ELF-1 (cell line): ENCODE results near the gene EEF1AKMT2.
A peak's percentile ranks its signal among the peaks of the same experiment; 100 is the strongest.

Experiments
- DNase-seq: peaks from one replicate; pipeline ENCODE4 v3.0.0-alpha.2; 2016; ENCODE audit warnings: low read depth, low spot score

The EEF1AKMT2 gene

DNA sequence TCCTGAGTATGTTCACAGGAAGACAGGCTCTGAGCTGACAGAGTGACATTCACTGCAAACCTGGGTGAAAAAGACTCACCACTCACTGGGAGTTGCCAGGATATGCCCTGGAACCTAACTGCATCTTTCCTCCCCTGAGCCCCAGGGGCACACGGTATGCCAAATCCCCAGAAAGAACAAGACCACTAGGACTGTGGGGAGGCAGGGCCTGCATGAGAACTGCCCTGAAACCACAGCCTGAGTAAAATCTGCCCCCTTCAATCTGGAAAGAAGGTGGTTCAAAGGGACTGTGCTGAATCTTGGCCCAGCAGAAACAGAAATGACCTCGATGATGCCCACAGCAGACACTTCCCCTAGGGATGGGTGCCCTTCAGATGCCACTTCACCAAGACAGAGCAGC lies 54.0 kb downstream of the EEF1AKMT2 start:
- no peak for DNase-seq

DNA sequence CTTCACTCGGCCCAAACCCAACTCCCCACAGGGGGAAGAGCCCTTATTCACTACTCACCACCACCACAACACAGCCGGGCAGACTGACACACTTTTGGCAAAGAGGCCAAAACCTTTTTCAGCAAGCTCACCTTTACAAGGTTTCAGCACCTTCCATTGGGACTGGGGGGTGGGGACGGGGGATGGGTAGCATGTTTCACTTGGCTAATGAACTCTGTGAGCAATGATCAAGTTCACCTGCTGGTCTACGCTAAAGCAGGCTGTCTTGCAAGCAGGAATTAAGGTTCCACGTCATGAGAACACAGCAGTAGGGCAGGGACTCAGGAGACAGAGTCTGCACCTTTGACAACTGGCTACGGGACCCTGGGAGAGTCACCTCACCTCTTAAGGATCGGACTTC lies 54.5 kb downstream of the EEF1AKMT2 start:
- DNase-seq, result no peak

DNA sequence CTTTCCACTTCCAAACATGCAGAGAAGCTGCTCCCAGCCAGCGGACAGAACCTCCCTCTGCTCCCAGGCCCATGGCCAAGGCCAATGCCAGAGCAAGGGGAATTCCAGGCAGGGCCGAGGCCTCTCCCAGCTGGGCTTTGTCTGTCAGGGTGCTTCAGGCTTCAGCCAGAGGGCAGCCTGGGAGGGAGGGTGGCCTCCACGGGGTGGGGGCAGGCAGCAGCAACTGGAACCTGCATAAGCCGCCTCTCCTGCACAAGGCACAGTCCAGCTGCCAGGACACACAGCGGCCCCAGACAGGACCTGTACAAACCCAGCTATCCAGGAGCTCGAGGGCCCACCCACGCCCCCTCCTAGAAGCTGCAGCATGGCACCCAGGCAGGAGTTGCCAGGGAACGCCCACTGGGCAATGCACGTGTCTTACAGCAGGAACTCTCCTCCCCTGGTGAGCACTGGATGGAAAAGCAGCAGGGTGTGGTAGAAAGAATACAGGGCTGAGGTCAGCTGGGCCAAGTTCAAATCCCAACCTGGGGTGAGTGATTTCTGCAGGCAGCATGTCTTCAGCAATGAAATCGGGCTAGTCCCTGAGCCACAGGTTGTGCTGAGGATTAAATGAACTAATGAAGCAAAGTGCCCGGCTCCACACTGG lies 55.1 kb downstream of the EEF1AKMT2 start:
- DNase-seq, result no peak

DNA sequence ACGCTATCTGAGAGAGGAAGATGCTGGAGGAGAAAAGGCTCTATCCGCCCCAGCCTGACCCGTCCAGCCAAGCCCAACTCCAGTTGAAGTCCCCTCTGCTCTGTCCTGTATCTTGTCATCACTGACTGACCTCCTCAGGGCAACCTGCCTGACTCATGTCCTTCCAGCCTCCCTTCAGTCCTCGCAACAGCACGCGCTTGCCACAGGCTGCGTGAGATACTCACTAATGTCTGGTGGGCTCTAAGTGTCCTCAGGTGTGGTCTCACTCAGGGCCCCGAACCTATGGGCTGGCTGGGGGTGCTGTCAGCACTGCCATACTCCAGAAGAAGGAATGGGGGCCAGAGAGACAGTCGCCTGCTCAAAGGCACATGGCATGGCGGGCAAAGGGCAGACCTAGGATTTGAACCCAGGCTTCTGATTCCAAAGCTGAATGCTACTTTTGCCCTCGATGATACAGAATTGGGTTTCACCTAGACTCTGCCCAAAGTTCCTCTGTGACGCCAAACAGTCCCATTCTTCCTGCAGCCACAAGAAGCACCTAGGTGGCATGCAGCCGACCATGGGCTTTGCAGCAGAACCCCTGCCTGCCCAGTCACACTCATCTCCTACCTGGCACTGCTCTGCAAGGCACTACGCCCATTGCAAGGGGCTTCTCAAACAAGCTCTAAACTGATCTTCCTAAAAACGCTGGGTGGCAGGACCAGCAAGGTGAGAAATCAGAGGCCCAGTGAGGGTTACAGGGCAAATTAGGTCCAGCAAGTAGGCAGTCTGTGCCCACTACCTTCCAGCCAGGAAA lies 56.0 kb downstream of the EEF1AKMT2 start:
- no peak for DNase-seq

DNA sequence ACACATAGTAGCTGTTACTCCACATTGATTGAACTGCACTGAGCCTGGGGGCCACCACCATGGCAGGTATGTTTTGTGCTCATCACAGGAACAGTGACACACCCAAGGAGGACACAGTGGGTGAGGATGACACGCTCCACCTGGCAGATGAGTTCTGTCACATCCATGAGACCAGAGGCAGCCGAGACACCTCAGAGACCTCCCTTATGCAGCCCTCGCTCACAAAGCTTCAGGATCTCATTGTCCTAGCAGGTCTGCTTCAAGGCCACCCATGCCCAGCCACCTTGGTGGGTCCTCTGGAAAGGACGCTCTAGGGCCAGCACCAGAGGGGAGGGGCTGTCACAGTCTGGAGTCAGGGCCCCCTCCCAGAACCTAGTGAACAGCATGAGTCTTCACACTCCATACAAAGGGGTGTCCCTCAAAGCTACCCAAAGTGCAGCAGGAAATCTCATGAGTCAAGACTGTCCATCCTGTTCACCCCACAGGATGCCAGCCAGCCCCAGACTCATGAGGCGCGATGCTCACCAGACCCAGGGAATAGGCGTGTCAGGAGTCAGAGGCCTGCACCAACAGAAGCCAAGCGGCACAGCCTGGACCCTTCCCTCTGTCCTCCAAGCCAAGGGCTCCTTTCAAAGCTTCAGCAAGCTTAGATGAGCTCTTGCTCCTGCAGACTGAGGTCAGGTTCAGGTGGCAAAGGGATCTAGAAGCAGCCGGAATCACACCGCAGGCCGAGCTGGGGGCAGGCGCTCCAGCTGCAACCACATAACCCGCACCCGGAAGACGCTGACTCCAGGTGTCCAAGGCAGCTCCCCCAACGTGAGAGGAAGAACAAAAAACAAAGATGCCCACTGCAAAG lies 57.1 kb downstream of the EEF1AKMT2 start:
- no peak for DNase-seq

DNA sequence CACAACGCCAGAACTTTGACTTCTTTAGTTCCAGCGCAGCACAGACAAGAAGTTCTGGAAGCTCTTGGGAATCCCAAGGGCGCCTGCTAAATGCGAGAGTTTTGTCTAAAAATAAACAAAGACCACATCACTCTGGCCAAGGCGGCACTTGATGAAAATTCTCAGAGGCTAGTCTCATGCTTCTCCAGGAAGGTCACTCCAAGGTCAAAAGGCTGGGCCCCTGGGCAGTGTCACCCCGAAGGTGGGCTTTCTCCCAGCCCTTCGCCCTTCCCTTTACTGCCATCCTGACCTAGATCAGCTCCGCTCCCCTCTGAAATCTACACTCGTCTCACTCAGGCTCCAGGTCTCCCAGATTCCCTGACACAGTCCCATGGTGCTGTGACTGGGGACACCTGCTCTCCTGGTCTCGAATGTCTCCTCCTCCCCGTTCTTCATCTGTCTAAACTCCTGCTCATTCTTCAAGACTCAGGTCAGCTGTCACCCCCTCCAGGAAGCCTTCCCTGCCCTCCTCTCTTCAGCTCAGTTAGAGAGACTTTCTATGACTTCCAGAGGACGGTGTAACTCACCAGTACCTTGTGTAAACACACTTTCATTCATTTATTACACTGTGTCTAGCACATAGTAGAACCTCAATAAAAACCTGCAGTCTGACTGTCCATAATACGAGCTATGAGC lies 58.0 kb downstream of the EEF1AKMT2 start:
- no peak for DNase-seq

DNA sequence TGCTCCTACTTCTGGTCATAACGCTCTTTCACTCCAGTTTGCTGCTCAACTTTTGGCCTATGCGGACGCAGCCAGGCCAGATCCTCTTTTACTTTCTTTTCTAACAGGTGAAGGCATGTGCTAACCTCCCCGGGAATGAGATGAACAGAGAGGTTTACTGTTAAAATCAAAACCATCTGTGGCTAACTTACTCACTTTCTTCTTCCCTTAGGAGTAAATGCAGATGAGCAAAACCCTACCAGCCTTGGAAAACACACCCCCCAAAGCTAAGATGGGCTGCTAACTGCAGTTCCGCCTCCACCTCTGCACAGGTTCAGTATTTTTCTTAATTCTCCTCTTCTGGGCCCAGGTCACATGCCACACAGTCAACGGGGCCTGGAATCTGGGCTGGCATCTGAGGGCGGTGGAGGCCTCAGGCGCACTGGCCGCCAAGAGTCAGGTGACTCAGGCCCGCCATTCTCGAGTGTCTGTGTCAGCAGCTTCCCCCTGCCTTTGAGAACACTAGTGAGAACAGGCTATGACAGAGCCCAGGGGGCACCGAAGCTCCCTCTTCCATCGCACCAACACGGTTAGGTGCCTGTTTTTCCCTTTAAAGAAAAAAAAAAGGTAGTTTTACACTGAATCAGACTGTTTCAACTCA lies 58.6 kb downstream of the EEF1AKMT2 start:
- peak; percentile 55 for DNase-seq

DNA sequence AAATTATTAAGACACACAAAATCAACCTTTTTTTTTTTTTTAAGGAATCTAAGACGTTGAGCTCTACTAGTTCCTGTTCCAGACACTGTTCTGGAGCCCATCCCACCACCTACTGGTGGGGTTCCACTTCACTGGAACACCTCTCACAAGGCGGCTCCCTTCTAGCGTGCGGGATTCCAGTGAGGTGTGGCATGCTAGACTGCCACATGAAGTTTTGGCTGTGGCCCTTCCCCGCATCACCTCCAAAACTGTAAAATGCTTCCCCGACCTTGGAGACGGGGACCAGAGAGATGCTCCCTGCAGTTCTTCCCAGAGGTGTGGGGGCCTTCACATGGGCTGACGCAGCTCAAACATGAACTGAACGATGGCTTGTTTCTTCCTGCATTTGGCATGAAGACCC lies 60.1 kb downstream of the EEF1AKMT2 start:
- DNase-seq, result no peak

DNA sequence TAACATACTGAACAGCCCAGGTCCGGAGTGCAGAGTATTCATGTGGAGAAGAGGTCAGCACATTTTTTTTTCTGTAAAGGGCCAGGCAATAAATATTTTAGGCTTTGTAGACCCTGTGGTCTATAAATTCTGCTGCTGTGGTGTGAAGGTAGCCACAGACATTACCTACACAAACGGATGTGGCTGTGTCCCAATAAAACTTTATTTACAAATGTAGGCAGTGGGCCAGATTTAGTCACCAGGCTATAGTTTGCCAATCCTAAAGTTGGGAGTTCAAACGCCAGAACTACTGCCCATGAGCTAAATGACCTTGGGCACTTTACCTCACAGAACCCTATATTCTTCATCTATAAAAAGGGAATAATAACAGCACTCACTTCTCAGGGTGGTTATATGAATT lies 60.9 kb downstream of the EEF1AKMT2 start:
- no peak for DNase-seq

DNA sequence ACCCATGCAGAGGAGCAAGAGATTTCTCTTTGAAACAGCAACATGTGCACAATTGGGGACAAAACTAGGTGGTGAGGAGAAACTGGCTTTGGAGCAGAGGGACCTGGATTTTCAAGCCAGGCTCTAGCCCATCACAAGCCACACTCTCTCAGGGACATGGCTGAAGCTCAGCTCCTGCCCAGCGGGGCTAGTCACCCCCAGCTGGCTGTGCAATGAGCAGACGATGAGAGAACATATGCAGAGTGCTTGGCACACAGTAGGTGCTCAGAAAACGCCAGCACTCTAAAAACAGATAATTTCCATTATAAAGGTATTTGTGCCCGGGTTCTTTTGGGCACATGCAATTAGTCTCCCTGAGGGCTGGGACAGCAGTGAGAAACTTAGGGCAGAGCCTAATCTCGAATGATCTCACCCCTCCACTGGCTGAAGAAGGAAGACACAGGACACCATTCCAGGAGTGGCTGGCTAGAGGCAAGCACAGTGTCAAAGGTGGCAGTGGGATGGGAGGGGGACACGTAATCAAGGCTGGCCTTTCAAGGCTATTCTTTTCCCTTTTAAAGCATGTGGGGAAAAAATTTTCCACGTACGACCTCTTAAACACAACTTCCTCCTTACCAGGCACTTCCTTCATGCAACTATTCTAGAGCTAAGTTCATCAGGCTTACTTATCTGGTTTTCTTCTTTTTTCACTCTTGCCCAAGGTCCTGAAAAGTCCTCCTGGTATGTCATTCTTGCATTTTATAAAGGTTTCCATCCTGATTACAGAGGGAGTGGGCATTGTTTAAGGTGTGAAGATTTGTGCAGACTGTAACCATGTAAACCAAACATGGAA lies 62.6 kb downstream of the EEF1AKMT2 start:
- DNase-seq, result no peak

DNA sequence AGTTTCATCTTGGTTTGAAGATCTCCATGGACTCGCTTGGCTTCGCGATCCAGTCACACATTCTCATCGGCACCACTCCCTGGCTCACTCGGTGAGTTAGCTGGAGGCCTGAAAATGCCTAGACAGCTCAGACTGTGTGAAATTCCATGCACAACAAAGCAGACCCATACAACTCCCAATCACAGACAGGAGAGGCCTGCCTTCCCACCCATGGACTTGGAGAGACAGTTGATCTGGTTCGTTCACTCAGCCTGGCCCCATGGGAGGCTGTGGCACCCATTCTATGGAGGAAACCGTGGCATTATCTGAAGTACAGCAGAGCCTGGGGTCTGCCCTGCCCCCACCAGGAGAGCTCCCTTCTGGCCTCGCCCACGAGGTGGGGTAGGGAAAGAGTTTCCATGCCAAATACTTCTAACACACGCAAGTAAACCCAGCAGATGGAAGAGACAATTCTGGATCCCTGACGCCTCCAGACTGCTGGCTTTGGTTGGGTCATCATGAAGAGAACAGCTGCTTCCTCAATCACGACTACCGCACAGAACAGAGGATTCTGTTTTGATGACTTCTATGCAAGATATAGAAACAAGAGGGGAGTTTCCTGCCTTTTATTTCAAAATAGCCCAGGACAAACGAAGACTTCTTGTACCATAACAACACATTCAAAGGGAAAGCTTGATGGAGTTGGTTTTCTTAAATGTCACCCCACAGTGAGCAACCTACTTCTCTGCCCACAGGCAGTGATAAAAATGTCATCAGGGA lies 63.4 kb downstream of the EEF1AKMT2 start:
- peak; percentile 57 for DNase-seq

DNA sequence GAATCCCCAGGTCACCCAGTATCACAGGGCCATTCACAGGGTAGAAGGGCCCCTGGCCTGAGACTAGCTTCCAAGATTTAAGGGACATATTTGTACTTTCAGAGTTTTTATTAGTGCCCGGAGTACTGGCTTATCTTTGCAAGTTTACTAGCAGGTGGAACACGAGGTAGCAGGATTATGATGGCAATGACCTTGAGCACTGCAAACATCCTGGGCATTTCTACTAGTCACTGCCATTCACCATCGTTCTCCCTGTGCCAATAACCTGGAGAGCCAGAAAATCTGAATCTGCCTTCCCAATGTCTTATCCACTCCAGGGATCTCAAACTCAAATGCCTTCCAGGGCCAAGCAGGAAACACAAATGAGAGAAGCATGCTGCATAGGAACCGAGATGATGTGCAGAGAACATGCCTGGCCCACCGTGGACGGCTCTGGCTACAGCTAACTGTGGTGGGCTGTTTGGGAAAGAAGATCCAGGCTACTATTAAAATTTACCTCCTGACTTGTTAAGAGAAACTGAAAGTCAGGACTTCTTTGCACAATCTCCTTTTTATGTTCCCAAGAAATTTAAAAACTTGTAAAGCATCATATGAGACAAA lies 64.2 kb downstream of the EEF1AKMT2 start:
- DNase-seq, result no peak

DNA sequence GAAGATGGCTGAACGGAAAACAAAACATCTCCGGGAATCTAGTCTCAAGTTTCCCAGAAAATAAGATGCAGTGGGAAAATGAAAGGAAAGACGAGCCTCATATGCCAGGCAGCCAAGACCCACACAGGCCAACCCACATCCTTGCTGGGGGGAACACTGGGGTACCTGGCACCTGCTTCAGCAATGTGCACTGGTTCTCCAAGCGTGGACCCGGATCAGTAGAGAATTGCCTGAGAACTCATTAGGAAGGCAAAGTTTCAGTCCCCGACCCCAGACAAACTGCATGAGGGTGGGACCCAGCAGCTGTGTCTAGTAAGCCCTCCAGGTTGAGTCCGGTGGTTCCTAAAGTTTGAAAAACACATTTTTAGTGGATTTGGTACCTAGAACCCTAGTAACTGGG lies 65.9 kb downstream of the EEF1AKMT2 start:
- no peak for DNase-seq

DNA sequence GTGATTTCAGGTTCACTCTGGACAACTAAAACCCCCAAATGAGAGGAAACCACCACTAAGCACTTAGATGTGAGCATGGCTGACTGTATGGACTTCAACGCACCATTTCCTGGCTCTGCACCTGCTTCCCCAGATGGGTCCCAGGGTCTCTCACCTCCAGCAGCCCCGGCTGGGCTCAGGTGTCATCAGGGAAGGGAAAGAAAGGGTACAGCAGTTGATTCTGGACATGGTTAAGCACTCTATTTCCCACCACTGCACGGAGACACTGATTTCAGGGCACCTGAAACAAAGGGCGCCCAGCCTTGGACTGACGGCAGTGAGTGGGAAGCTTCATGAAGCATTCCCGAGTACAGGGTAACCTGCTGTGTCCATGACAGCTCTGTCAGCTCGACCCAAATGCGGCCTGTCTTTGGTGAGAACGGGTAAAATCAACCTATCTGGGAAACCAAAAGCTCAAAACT lies 66.5 kb downstream of the EEF1AKMT2 start:
- DNase-seq, result no peak

DNA sequence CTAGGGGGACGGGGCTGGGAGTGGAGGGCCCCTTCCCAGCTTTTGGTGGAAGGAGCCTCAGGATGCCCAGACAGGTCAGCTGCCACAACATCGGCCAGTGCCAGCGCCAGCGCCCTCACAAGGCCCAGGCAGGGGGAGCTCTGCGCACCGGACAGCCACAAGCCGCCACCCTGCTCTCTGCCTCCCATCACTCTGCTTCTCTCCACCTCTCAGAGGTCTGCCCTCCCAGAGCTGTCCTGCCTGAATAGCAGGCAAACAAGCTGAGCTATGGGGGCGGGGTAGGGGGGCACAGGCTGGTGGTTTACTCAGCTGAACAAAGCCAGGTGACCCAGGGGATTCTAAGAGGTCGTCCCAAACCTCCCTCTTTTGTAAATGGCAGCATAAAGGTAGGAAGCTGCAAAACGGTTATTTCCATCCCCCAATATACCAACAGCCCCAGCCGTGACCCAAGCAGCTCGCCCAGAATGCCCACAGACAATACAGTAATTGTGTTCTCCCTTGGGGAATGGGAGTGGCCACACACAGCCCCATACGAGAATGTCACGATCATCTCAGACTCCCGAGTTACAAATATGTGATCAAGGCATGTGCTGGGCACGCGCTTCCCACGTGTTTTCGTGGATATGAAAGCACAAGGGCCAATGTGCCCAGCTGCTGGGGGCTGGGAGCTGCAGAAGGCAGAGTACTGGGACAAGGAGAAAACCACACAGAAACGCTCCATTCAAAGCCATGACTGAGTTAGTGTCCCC lies 67.2 kb downstream of the EEF1AKMT2 start:
- no peak for DNase-seq

DNA sequence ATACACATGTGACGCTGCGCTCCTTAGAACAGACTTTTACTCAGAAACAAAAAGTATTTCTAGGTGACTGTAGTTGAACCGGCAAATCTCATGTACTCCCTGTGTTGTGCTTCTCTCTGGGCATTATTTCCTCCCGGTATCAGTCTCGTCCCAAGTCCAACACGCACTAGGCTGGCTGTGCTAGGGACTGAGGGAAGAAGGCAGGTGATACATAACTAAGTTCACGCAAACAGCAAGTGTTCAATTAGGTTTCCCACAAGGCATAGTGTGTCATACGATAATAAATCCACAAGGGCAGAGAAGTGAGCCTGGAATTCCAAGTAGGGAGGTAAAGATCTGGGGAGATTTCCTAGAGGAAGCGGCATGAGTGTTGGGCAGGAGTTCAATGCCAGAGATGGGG lies 67.9 kb downstream of the EEF1AKMT2 start:
- no peak for DNase-seq

DNA sequence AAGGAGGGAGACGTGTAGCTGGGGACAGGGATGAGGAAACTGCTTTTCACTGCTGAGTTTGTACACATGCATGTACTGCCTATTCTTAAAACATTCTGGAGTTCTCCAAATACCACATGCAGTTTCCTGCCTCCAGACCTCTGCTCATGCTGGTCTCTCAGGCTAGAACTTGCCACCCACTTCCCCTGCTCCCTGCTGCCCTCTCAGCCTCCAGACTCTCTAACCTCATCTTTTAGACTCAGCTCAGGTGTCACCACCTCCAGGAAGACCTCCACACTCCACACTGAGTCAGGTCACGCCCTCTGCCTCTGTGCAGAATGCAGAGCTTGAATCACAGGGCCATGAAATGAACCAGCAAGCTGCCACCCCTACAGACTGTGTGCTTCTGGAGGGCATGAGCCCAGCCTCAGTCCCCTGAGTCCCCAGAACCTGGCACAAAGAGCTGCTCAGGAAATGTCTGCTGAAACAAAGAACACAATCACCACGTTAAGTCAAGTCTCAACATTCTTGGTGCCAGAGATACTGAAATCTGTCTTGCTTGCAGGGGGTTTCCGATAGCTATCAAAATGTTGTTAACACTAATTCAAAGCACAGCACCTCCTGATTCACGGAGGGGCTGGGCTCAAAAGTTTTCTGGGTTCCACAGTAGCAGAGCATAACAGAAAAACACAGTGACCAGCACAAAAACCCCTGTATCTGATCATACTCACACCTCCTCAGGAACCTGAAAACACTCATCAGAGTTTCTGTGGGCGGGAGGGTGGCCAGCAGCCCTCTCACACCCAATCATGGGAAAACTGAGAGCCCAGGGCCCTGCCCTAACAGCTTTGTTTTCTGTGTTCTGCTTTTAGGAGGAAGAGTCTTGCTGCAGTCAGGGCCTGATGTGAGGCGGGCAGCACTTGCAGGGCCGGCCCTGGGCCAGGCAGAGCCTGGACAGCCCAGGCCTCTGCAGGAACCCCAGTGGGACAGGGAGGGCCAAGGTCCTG lies 68.6 kb downstream of the EEF1AKMT2 start:
- no peak for DNase-seq
